HG03066 (cell line): ENCODE results near the gene ELMO1.

Source experiments
- ATAC-seq: cut with Tn5 transposase; IDR thresholded peaks from one replicate; pipeline ENCODE4 v1.9.1; 2021; ENCODE audit warnings: low read depth; ENCODE audit not compliant: unreplicated experiment

Gene ELMO1

GRCh38 chr7:37284285-37284684 is 164.4 kb downstream of the ELMO1 start:
- no peak for ATAC-seq

GRCh38 chr7:37283716-37284115 is 164.9 kb downstream of the ELMO1 start:
- ATAC-seq, result no peak

GRCh38 chr7:37282927-37283326 is 165.7 kb downstream of the ELMO1 start:
- no peak for ATAC-seq

- ATAC-seq, result no peak
Observed at GRCh38 chr7:37282093-37282444, 166.6 kb downstream of the ELMO1 start.

GRCh38 chr7:37281368-37282092 is 167.1 kb downstream of the ELMO1 start:
- ATAC-seq, result no peak

DNA sequence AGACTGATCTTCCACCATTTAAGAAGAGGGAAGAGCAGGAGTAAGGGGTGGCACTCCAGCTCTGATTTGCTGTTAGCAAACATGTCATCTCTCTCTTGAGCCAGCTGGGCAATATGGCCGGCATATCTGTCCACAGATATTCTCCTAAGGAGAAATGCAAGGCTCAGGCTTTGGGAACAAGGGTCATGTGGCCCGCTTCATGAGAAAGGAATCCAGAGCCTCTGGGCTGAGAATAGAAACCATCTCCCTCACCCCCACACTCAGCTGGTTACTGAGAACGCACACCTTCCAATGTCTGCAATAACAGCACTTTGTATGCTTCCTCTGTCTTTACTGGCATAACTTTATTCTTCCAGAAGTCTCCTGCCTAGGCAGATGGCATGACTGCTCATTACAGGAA is 171.2 kb downstream of the ELMO1 start:
- ATAC-seq, result no peak

DNA sequence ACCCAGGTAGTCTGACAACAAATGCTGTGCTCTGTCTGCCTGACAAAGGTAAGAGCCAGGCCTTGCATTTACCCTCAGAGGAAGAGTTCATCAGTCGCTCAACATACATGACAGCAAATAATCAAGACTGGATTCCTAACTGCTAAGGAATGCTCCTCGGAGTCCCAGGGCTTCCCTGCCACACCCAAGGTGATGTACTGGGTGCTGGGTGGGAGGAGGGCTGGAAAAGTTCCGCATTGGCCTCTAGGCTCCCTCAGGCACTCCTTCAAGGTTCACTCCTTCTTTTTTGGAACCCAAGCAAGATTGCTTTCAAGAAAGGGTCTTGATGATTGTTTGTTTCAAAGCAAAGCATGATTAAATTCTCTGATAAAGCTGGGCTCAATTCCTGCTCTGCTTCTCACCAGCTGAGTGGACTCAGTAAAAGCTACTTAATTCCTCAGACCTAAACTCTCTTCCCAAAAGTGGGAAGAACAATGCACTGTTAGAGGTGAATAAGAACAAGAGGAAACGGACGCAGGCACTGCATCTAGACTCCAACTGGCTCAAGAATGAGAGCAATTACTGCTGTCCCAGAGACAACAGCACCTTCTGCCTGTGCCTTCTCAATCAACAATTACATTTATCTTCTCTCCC is 173.5 kb downstream of the ELMO1 start:
- no peak for ATAC-seq

DNA sequence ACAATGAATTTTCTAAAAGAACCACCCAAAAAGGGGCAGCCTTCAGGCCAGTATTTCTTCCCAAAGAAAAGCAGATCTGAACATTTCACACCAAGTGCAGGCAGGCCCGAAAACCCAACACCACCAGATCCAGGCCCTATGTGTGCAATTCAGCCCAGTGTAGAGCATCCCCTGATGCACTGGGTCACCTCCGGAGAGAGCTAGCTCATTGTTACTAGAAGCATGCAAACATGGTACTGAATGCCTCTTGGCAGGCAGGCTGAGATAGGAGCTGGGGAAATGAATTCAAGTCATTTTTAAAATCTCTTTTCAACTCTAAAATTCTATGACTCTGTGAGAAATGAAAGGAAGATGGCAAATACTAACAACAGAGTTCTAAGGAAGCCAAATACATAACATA is 174.8 kb downstream of the ELMO1 start:
- no peak for ATAC-seq

GRCh38 chr7:37269711-37270508 is 178.8 kb downstream of the ELMO1 start:
- no peak for ATAC-seq

DNA sequence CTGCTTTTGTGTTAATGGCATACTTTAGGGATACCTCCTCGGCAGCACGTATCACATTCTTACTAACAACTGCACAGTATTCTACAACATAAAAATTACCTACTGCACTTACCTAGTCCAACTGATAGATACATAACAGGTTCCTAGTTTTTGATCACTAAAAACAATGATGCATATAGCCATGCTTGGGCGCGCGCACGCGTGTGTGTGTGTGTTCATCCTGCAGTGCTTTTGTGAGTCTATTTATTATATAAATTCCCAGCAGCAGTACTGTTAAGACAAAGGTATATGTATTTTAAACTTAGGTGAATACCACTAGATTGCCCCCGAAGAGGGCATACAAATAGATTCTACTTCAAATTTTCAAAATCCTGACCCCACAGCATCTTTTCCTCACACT is 181.4 kb downstream of the ELMO1 start:
- ATAC-seq, result no peak

DNA sequence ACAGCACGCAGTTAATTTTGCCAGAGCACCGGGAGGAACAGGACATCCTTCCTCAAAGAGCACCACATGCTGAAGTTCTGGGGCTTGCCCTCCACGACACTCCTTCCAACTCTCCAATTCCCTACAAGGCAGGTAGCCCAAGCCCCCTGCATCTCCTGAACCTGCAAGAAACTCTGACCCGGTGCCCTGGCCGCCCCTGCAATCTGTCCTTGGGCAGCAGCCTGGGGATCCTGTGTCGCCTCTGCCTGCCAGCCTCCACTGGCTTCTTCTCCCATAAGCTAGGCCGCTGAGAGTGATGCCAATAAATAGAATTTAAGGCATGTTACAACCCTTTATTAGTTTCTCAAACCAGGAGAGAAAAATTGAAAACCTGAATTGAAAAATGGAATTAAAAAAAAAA is 182.8 kb downstream of the ELMO1 start:
- no peak for ATAC-seq

GRCh38 chr7:37265006-37265405 is 183.7 kb downstream of the ELMO1 start:
- no peak for ATAC-seq

DNA sequence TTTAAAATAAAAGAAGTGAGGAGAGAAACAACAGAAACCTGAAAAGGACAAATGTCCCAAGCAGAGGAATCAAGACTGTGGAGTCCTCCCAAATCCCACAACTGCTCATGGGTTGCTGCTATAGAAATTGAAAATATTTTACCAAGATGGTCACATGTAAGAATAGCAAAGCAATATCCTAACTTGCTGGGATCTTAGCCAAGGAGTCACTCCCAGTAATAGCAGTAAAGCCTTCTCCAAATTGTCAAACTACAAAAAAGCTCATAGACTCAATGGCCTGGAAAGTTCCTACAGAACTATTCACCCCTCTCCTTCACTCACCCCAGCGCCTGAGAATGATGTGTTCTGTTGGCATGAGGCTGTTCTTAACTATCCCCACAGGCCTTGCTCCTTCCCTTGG is 186.5 kb downstream of the ELMO1 start:
- ATAC-seq, result no peak

DNA sequence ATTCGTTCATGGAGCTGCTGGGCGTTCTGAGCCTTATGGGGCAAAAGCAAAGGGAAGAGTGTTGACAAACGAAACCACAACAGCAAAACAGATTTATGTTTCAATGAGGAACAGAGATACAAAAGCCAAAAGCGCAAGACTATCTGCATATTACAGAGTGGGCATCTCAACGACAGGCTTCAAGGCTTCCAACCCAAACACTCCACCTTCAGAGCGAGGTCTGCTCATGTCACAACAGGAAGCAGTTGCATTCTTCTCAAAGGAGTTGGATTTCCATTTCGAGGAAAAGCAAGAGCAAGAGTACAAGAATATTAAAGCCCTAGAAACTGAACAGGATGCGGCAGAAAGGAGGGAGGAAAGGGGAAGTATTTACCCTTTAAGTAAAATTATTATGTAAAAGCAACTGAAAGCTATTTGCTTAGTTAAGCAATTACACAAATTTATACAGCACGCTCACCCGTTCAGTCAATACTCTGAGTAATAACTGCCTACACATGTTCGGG is 189.3 kb downstream of the ELMO1 start:
- ATAC-seq, result no peak

GRCh38 chr7:37256631-37257030 is 192.0 kb downstream of the ELMO1 start:
- ATAC-seq, result no peak

DNA sequence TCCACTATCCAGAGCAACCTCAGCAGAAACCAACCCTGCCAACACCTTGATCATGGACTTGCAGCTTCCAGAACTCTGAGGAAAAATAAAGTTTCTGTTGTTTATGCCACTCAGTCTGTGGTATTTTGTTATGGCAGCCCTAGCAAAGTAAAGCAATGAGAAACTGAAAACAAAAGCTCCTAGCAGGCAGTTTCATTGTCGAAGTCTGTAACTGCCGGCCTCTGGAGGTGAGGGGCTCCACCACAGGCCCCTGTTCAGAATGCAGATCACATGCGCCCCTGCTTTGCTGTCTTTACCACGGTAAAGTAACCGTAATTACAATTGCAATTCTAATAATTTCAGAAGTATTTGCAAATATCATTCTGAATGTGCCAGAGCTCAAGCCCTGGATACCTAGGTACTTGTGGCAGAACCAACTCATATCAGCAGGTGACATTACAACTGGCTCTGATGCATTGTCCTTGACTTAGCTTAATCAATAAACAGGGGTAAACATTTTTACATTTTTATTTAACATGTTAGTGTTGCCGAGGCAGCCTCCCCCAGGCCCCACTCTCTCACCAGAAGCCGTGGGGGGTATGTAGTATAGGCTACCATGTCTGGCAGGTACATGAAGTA is 193.2 kb downstream of the ELMO1 start:
- ATAC-seq, result no peak

DNA sequence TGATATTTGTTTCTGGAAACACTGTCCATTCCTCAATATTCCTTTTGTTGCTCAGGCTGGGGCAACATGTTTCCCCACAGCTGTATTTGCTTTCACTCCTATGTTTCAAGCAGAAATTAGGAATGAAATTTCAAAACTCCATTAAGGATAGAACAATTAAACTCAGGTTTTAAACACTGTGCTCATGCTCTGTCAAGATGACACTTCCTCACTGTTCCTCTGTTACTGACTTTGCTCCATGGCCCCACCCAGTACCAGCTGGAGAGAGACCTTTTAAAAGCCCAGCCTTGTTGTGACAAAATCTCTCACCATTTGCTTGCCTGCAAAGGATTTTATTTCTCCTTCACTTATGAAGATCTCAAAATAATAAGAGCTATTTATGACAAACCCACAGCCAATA is 197.4 kb downstream of the ELMO1 start:
- ATAC-seq, result no peak

DNA sequence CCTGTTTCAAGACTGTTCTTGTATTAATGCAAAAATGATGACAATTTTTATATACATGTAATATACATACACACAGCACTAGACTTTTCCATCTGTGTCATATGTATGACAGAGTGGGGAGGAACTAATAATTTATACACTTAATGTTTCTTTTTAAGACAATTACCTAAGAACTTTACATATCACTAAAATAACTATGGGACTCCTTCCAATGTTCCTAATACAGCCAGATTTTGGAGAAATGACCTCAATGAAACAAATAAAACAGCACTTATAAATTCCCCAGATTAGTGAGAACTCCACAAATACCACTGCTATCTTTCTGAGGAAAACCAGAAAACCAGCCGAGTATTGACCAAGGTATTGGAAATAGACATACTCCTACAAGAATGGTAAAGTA is 199.4 kb downstream of the ELMO1 start:
- ATAC-seq, result no peak

GRCh38 chr7:37248396-37248861 is 200.2 kb downstream of the ELMO1 start:
- no peak for ATAC-seq

- no peak for ATAC-seq
Observed at GRCh38 chr7:37247861-37248260, 200.8 kb downstream of the ELMO1 start.

- ATAC-seq, result no peak
Observed at GRCh38 chr7:37245590-37245989, 203.1 kb downstream of the ELMO1 start.
